AG10803 (cell line): ENCODE results near the gene NDUFS5.
A peak's percentile ranks its signal among the peaks of the same experiment; 100 is the strongest.
"Not testable (repeated sequence)": the region's sequence is repeated elsewhere in the genome, so short reads cannot be mapped to it uniquely, and the experiment has no call there.

Source experiments
- DNase-seq: peaks from one replicate; pipeline ENCODE4 v3.0.0; 2010; ENCODE audit warnings: low read depth
- H3K4me3 ChIP-seq: 2 replicates; pipeline ENCODE4 v1.5.1; 2011; ENCODE audit warnings: mild to moderate bottlenecking, low read length, control low read depth
- TF ChIP-seq, protein P1 (sequence below): conservative IDR thresholded peaks from 2 replicates; pipeline ENCODE4 v1.5.1; 2011; ENCODE audit warnings: mild to moderate bottlenecking, low read length, control low read depth, inconsistent platforms

NDUFS5 gene

DNA sequence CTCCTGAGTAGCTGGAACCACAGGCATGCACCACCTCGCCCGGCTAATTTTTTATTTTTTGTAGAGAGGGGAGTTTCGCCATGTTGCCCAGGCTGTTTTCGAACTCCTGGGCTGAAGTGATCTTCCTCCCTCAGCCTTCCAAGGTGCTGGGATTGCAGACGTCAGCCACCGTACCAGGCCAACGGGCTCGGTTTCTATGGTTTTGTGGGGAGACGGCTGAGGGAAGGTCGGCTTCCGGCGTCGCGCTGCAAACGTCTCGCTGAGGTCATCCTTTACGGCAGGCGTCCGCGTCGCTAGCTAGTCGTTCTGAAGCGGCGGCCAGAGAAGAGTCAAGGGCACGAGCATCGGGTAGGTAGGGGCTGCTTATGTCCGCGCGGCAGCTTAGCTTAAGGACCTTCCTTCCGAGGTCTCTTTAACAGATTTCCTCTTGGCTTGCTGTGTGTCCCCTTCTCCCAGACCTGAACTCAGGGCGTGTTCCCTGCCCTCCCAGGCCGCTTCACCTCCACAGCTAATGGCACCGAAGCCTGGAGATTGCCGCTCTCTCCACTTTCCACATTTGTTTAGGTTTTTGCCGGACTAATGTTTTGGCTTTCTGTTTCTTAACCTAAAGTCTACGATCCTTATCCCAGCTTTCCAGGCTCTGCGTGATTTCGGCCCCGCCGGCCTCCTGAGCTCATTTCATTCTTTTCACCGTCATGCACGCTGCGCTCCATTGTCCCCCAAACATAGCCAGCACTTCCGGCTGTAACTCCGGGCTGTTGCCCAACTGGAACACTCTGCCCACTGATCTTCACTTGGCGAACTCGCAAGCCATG lies at the start of gene NDUFS5:
NDUFS5 (plus strand) TSS at position 300 of the 815 bp plus-strand sequence. CDS start 2,375 bp downstream, outside the sequence.
- peak within 1 kb of the TSS; percentile 100 for H3K4me3 ChIP-seq
- DNase-seq, result peak; percentile 94
- TF ChIP-seq, protein P1, sequence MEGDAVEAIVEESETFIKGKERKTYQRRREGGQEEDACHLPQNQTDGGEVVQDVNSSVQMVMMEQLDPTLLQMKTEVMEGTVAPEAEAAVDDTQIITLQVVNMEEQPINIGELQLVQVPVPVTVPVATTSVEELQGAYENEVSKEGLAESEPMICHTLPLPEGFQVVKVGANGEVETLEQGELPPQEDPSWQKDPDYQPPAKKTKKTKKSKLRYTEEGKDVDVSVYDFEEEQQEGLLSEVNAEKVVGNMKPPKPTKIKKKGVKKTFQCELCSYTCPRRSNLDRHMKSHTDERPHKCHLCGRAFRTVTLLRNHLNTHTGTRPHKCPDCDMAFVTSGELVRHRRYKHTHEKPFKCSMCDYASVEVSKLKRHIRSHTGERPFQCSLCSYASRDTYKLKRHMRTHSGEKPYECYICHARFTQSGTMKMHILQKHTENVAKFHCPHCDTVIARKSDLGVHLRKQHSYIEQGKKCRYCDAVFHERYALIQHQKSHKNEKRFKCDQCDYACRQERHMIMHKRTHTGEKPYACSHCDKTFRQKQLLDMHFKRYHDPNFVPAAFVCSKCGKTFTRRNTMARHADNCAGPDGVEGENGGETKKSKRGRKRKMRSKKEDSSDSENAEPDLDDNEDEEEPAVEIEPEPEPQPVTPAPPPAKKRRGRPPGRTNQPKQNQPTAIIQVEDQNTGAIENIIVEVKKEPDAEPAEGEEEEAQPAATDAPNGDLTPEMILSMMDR, result no peak

DNA sequence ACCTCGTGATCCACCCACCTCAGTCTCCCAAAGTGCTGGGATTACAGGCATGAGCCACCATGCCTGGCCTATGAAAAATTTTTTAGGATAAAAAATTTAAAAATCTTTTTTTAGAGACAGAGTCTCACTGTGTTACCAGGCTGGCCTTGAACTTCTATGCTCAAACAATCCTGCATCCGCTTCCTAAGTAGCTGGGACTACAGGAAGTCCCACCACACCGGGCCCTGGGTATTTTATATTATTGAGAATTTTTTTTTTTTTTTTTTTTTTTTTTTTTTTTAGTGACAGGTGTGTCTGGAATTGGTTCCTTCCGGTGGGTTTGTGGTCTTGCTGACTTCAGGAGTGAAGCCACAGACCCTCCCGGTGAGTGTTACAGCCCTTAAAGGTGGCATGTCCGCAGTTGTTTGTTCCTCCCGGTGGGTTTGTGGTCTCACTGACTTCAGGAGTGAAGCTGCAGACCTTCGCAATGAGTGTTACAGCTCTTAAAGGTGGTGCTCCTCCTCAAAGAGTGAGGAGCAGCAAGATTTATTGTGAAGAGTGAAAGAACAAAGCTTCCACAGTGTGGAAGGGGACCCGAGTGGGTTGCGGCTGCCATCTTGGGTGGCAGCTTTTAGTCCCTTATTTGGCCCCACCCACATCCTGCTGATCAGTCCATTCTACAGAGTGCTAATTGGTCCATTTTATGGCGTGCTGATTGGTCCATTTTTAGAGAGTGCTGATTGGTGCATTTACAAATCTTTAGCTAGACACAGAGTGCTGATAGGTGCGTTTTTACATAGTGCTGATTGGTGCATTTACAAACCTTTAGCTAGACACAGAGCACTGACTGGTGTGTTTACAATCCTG lies 48.5 kb upstream of the NDUFS5 start:
- DNase-seq, H3K4me3 ChIP-seq: not testable (repeated sequence)

- DNase-seq, result not testable (repeated sequence)
Observed at GRCh38 chr1:38978245-38978542, 48.0 kb upstream of the NDUFS5 start.

GRCh38 chr1:38979380-38979779 lies 46.8 kb upstream of the NDUFS5 start:
- DNase-seq, H3K4me3 ChIP-seq: not testable (repeated sequence)

More at GRCh38 chr1:38978245-38978542, 48.0 kb upstream of the NDUFS5 start:
- not testable (repeated sequence) for H3K4me3 ChIP-seq

- no peak overlapping the region for H3K4me3 ChIP-seq
- no peak for DNase-seq
- TF ChIP-seq, protein P1, result no peak
Observed at GRCh38 chr1:38989979-38990378, 36.2 kb upstream of the NDUFS5 start.

GRCh38 chr1:38990386-38990737 lies 35.8 kb upstream of the NDUFS5 start:
- TF ChIP-seq, protein P1, result no peak
- H3K4me3 ChIP-seq, result peak overlapping the region; percentile 70
- DNase-seq, result peak; percentile 37

DNA sequence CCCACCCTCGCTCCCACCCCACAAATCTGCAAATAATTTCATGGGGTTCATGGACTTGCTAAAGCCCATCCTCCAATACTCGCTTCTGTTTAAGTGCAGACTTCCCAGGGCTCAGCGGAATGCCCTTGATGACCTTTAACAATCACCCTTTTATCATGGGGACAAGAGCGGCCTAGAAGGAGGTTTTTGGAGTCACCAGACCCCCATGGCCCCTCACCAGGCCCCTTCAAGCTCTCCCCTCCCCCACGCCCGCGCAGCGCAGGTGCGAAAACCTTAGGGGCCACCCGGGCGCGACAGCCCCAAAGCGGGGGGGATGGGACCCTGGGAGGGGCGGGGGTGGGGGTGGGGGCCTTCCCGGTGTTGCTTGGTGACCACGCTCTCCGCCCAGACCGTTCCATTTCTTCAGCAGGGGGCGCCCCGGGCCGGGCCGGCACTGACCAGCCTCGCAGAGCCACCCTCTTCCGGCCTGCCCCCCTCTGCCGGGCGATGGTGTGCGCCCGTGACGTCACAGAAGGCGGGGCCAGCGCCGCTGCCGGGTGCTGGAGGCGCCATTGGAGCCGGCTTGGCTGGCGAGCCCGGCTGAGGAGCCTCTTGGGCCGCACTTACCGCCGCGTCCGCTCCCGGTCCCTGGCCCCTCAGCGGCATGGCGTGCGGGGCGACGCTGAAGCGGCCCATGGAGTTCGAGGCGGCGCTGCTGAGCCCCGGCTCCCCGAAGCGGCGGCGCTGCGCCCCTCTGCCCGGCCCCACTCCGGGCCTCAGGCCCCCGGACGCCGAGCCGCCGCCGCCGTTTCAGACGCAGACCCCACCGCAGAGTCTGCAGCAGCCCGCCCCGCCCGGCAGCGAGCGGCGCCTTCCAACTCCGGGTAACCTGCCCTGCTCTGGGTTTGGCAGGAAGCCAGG lies 35.2 kb upstream of the NDUFS5 start, which contains the start of gene AKIRIN1:
AKIRIN1 (plus strand) TSS at position 539 of the 900 bp plus-strand sequence; CDS start at position 644, 105 bp downstream.
- TF ChIP-seq, protein P1, result no peak
- peak within 1 kb of the TSS; percentile 92 for H3K4me3 ChIP-seq
- DNase-seq, result peak; percentile 98
